ENCODE measurements around the gene TMEM18. TPM values are rescaled to one million over a fixed set of nuclear protein-coding genes. Genes with fewer than 3 reads are reported as not detected.

The TMEM18 gene
- total and polyA plus RNA-seq, 2 donors (not counting 1 experiment from before 2014, with no cell fraction given): 15.2 to 39.7 TPM

DNA sequence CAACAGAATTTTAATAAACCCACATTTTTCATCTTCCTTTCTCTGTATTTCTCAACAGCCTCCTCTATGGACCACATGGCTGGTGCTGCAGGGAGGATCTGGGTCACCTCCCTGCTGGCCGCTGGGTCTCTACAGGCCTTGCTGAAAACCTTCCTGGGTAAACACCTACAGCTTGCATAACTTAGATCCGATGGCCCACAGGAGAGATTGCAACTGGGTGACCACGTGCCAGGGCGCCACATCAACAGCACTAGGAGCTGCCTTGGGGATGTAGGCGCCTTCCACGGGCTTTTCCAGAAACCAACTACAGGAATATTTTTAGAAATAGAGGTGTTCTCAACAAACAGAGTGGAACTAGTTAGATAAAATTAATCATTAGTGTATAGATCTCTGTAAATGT lies 19.4 kb downstream of the TMEM18 start:
- no peak for DNase-seq (ENCODE audit: low read depth in 2 of 2)
- Histone ChIP-seq H3K79me2 (ENCODE audit: control insufficient read depth, insufficient read depth, low read length) (no peaks in the 10 kb centered on the region), H3K27ac (ENCODE audit: insufficient read depth, low read length) (no peak overlapping the region), H4K20me1 (ENCODE audit: control insufficient read depth, extremely low read depth, insufficient read depth, low read length) (no peaks in the 10 kb centered on the region), H3K4me2 (ENCODE audit: extremely low read depth, insufficient read depth, low read length) (no peak overlapping the region), H3K9ac (ENCODE audit: insufficient read depth, low read length) (no peak overlapping the region), H3K4me3 (replicated peaks in 1 of 4; ENCODE audit: control extremely low read depth in 1 of 4, insufficient read depth in 1 of 4, low read depth in 3 of 4, low read length in 4 of 4) (no peak overlapping the region), H2AFZ (ENCODE audit: low read length) (no peak overlapping the region), H3K36me3 (ENCODE audit: control insufficient read depth, insufficient read depth, low read length) (no peaks in the 10 kb centered on the region), H3K27me3 (ENCODE audit: control insufficient read depth, insufficient read depth, low read length) (peaks cover 2% of the 10 kb centered on the region), H3K4me1 (ENCODE audit: control insufficient read depth, extremely low read depth, insufficient read depth, low read length) (no peaks in the 10 kb centered on the region), H3K9me3 (ENCODE audit: control insufficient read depth, insufficient read depth, low read depth, low read length) (no peaks in the 10 kb centered on the region)
- no peak for TF ChIP-seq EZH2 (IDR thresholded peaks at IDR 0.05; ENCODE audit: low read length, missing control alignments)

DNA sequence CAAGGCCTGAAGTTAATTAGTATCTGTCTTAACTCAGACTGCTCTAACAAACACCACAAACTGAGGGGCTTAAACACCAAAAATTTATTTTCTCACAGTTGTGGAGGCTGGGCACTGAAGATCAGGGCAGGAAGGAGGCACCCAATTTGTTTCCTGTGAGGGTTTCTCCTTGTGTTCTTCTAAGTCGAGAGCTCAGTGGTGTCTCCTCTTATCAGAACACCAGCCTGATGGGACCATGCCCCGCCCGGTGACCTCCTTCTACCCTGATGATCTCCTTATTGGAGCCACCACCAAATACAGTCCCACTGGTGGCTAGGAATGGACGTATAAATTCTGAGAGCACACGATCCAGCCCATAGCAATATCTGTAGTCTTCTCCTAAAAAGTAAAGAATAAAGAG lies 20.5 kb downstream of the TMEM18 start:
- H3K79me2 ChIP-seq (ENCODE audit: control insufficient read depth, insufficient read depth, low read length): no peaks in the 10 kb centered on the region
- no peak for DNase-seq (ENCODE audit: low read depth in 2 of 2)
- H3K4me2 ChIP-seq (ENCODE audit: extremely low read depth, insufficient read depth, low read length): no peak overlapping the region
- no peaks in the 10 kb centered on the region for H3K4me1 ChIP-seq (ENCODE audit: control insufficient read depth, extremely low read depth, insufficient read depth, low read length)
- TF ChIP-seq, protein P1, sequence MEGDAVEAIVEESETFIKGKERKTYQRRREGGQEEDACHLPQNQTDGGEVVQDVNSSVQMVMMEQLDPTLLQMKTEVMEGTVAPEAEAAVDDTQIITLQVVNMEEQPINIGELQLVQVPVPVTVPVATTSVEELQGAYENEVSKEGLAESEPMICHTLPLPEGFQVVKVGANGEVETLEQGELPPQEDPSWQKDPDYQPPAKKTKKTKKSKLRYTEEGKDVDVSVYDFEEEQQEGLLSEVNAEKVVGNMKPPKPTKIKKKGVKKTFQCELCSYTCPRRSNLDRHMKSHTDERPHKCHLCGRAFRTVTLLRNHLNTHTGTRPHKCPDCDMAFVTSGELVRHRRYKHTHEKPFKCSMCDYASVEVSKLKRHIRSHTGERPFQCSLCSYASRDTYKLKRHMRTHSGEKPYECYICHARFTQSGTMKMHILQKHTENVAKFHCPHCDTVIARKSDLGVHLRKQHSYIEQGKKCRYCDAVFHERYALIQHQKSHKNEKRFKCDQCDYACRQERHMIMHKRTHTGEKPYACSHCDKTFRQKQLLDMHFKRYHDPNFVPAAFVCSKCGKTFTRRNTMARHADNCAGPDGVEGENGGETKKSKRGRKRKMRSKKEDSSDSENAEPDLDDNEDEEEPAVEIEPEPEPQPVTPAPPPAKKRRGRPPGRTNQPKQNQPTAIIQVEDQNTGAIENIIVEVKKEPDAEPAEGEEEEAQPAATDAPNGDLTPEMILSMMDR (conservative IDR thresholded peaks at IDR 0.05 in 1 of 2, IDR thresholded peaks at IDR 0.05 in 1 of 2; ENCODE audit: low read depth in 1 of 2, low read length in 2 of 2): no peak
- TF ChIP-seq EZH2 (IDR thresholded peaks at IDR 0.05; ENCODE audit: low read length, missing control alignments): no peak
- no peak overlapping the region for H3K9ac ChIP-seq (ENCODE audit: insufficient read depth, low read length)
- H3K36me3 ChIP-seq (ENCODE audit: control insufficient read depth, insufficient read depth, low read length): no peaks in the 10 kb centered on the region
- no peaks in the 10 kb centered on the region for H4K20me1 ChIP-seq (ENCODE audit: control insufficient read depth, extremely low read depth, insufficient read depth, low read length)
- no peak overlapping the region for H3K27ac ChIP-seq (ENCODE audit: insufficient read depth, low read length)
- H3K9me3 ChIP-seq (ENCODE audit: control insufficient read depth, insufficient read depth, low read depth, low read length): no peaks in the 10 kb centered on the region
- no peak overlapping the region for H3K4me3 ChIP-seq (replicated peaks in 1 of 4; ENCODE audit: control extremely low read depth in 1 of 4, insufficient read depth in 1 of 4, low read depth in 3 of 4, low read length in 4 of 4)
- H3K27me3 ChIP-seq (ENCODE audit: control insufficient read depth, insufficient read depth, low read length): peaks cover 2% of the 10 kb centered on the region
- no peak overlapping the region for H2AFZ ChIP-seq (ENCODE audit: low read length)

GRCh38 chr2:655626-656025 lies 21.6 kb downstream of the TMEM18 start:
- H3K9me3 ChIP-seq (ENCODE audit: control insufficient read depth, insufficient read depth, low read depth, low read length): no peaks in the 10 kb centered on the region
- H3K27me3 ChIP-seq (ENCODE audit: control insufficient read depth, insufficient read depth, low read length): peaks cover 2% of the 10 kb centered on the region
- H3K79me2 ChIP-seq (ENCODE audit: control insufficient read depth, insufficient read depth, low read length): no peaks in the 10 kb centered on the region
- no peak for TF ChIP-seq EZH2 (IDR thresholded peaks at IDR 0.05; ENCODE audit: low read length, missing control alignments)
- TF ChIP-seq, protein P1 (conservative IDR thresholded peaks at IDR 0.05 in 1 of 2, IDR thresholded peaks at IDR 0.05 in 1 of 2; ENCODE audit: low read depth in 1 of 2, low read length in 2 of 2): no peak
- no peaks in the 10 kb centered on the region for H4K20me1 ChIP-seq (ENCODE audit: control insufficient read depth, extremely low read depth, insufficient read depth, low read length)
- no peaks in the 10 kb centered on the region for H3K36me3 ChIP-seq (ENCODE audit: control insufficient read depth, insufficient read depth, low read length)
- H3K4me3 ChIP-seq (replicated peaks in 1 of 4; ENCODE audit: control extremely low read depth in 1 of 4, insufficient read depth in 1 of 4, low read depth in 3 of 4, low read length in 4 of 4): no peak overlapping the region
- no peak overlapping the region for H3K9ac ChIP-seq (ENCODE audit: insufficient read depth, low read length)
- H3K27ac ChIP-seq (ENCODE audit: insufficient read depth, low read length): no peak overlapping the region
- DNase-seq (ENCODE audit: low read depth in 2 of 2): peak; percentile 12 to 55
- no peaks in the 10 kb centered on the region for H3K4me1 ChIP-seq (ENCODE audit: control insufficient read depth, extremely low read depth, insufficient read depth, low read length)
- H2AFZ ChIP-seq (ENCODE audit: low read length): no peak overlapping the region
- H3K4me2 ChIP-seq (ENCODE audit: extremely low read depth, insufficient read depth, low read length): no peak overlapping the region

Measured in fibroblast of lung (primary cell).